Hippocampal formation (tissue), 2 donors: ENCODE data around the gene DNAJC16.

ENCODE experiments used
- DNase-seq, 2 donors: peaks; one replicate each; lab custom pipeline; 2025; lab: John Stamatoyannopoulos, UW

DNAJC16 gene

DNA sequence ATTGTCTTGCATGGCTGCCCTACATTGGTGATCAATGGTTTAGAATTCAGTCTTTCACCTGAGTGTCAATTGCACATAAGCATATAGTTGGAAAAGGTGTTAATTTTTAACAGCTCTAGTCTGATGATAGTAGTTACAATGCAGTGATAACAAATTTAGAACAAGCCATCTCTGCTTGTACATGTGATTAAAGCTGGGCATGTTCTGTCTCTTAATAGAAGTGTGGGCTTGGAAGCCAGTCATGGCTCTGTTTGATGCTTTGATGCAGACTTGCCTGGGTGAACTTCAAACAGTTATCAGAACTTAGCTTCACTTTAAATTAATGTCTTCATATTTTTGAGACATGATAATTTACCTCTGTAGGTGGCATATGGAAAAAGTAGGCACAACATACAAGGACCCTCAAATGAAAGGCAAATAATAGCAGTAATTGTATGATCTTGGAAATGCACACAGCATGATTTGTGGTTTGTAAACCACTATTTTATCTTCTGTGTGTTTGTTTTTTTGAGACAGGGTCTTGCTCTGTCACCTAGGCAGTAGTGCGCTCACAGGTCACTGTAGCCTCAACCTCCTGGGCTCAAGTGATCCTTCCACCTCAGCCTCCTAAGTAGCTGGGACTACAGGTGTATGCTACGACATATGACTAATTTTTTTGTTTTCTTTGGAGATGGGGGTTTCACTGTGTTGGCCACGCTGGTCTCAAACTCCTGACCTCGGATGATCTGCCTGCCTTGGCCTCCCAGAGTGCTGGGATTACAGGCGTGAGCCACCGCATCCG lies 94.4 kb downstream of the DNAJC16 start:
- DNase-seq: no peak

DNA sequence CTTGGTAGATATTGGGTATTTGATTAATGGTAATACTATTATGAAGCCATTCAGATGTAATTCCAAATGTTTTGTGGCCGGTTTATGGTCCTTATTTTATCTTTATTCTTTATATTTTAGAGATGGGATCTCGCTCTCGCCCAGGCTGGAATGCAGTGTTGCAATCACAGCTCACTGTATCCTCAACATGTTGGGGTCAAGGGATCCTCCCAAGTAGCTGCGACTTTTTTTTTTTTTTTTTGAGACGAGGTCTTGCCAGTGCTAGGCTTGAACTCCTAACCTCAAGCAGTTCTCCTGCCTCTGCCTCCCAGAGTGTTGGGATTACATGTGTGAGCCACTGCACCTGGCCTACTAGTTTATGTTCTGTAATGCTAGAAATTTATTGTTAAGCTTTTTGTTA lies 95.3 kb downstream of the DNAJC16 start:
- DNase-seq: no peak

DNA sequence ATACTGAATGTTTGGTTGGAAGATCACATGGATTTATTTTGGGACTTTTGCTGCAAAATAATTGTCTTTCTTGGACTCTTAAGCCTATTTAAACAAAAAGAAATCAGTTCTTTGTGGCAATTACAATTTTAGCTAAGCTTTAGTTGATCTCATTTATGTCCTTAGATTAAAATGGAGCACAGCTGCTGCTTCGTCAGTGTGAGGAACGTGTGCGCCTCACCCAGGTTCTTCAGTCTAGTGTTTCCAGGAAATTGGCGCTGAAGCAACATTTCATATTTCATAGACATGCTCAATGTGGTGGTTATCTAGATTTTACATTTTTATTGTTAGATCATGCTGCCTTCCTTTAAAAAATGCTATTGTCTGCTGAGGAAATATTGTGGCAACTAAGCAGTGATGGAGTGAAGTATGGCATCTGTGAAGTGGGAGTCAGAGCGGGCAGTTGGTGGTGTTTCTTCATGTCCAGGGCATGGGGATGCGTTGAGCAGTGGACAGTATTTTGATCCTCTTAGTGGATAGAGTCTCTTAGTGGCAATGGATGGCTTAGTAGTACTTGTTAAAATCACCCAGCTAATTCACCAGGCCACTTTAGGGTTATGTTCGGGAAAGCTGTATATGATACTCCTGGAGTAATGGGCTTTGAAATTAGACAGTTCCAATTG lies 96.2 kb downstream of the DNAJC16 start:
- DNase-seq: no peak

- no peak for DNase-seq
Measured at GRCh38 chr1:15623435-15623834, 96.8 kb downstream of the DNAJC16 start.

GRCh38 chr1:15624133-15624714 lies 97.6 kb downstream of the DNAJC16 start:
- no peak for DNase-seq

- DNase-seq: no peak
Measured at GRCh38 chr1:15625056-15625917, 98.6 kb downstream of the DNAJC16 start.
